Parathyroid adenoma (tissue), 2 donors: ENCODE results near the gene USH1C.

ENCODE experiments used
- H2AFZ ChIP-seq: fragments of 300-600 bp; sonication (generic); one replicate; pipeline ENCODE4 v1.7.0; 2017; ENCODE audit warnings: antibody characterized with exemption, mild to moderate bottlenecking
- H3K27ac ChIP-seq: fragments of 300-600 bp; sonication (generic); one replicate; pipeline ENCODE4 v1.7.0; 2017
- H3K27me3 ChIP-seq: fragments of 300-600 bp; sonication (generic); one replicate; pipeline ENCODE4 v1.7.0; 2017; ENCODE audit warnings: low read length; ENCODE audit not compliant: control insufficient read depth, insufficient read depth
- H3K36me3 ChIP-seq: fragments of 300-600 bp; sonication (generic); one replicate; pipeline ENCODE4 v1.7.0; 2017; ENCODE audit warnings: low read length; ENCODE audit not compliant: control insufficient read depth, insufficient read depth
- H3K4me1 ChIP-seq: fragments of 300-600 bp; sonication (generic); one replicate; pipeline ENCODE4 v1.7.0; 2017; ENCODE audit warnings: control low read depth
- H3K4me2 ChIP-seq: fragments of 300-600 bp; sonication (generic); one replicate; pipeline ENCODE4 v1.7.0; 2017; ENCODE audit warnings: low read length
- H3K4me3 ChIP-seq: fragments of 300-600 bp; sonication (generic); one replicate; pipeline ENCODE4 v1.7.0; 2017; ENCODE audit warnings: low read depth, low read length
- H3K79me2 ChIP-seq: fragments of 300-600 bp; sonication (generic); one replicate; pipeline ENCODE4 v1.7.0; 2017; ENCODE audit warnings: control low read depth
- H3K9ac ChIP-seq: fragments of 300-600 bp; sonication (generic); one replicate; pipeline ENCODE4 v1.7.0; 2017; ENCODE audit warnings: mild to moderate bottlenecking
- H3K9me3 ChIP-seq: fragments of 300-600 bp; sonication (generic); one replicate; pipeline ENCODE4 v1.7.0; 2017; ENCODE audit warnings: low read length; ENCODE audit not compliant: control insufficient read depth
- TF ChIP-seq, protein P1 (sequence below): fragments of 300-600 bp; sonication (generic); IDR thresholded peaks from one replicate; pipeline ENCODE4 v1.7.0; 2017; ENCODE audit warnings: antibody characterized with exemption, mild to moderate bottlenecking
- donor health status: primary hyperparathyroidism.

USH1C gene

GRCh38 chr11:17560281-17561110, 16.3 kb upstream of the USH1C start:
- H3K4me3 ChIP-seq: no peak overlapping the region
- no peaks in the 10 kb centered on the region for H3K9me3 ChIP-seq
- H3K27me3 ChIP-seq: no peaks in the 10 kb centered on the region
- H2AFZ ChIP-seq: no peak overlapping the region
- no peak overlapping the region for H3K27ac ChIP-seq
- H3K4me1 ChIP-seq: no peaks in the 10 kb centered on the region
- no peaks in the 10 kb centered on the region for H3K36me3 ChIP-seq
- no peak overlapping the region for H3K9ac ChIP-seq
- H3K79me2 ChIP-seq: no peaks in the 10 kb centered on the region
- TF ChIP-seq, protein P1, sequence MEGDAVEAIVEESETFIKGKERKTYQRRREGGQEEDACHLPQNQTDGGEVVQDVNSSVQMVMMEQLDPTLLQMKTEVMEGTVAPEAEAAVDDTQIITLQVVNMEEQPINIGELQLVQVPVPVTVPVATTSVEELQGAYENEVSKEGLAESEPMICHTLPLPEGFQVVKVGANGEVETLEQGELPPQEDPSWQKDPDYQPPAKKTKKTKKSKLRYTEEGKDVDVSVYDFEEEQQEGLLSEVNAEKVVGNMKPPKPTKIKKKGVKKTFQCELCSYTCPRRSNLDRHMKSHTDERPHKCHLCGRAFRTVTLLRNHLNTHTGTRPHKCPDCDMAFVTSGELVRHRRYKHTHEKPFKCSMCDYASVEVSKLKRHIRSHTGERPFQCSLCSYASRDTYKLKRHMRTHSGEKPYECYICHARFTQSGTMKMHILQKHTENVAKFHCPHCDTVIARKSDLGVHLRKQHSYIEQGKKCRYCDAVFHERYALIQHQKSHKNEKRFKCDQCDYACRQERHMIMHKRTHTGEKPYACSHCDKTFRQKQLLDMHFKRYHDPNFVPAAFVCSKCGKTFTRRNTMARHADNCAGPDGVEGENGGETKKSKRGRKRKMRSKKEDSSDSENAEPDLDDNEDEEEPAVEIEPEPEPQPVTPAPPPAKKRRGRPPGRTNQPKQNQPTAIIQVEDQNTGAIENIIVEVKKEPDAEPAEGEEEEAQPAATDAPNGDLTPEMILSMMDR: no peak
- H3K4me2 ChIP-seq: no peak overlapping the region

DNA sequence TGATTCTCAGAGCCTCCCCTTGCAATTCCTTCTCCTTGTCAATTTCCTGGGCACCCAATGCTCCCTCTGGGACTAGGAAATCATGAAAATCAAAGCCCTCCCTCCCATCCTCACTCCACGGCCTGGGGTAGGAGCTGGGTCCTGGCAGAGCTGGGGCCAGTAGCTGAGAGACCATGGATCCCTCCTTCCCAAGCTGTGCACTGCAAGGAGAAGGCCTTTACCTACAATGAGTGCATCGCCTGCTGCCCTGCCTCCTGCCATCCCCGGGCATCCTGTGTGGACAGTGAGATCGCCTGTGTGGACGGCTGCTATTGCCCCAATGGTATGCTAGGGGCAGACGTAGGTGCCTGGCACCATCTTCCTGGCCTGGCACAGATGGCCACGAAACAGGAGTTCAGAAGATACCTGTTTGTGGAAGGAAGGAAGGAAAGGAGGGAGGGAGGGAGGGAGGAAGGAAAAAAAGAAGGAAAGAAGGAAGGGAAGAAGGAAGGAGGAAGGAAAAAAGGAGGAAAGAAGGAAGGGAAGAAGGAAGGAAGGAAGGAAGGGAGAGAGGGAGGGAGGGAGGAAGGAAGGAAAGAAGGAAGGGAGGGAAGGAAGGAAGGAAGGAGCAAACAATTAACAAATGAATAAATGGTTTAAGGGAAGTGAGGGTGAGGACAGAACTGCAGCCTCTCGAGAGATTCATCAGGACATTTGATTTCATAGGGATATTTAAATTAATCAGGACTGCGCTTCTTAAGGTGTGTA, 15.3 kb upstream of the USH1C start:
- no peaks in the 10 kb centered on the region for H3K9me3 ChIP-seq
- H3K4me3 ChIP-seq: no peak overlapping the region
- H2AFZ ChIP-seq: no peak overlapping the region
- no peaks in the 10 kb centered on the region for H3K36me3 ChIP-seq
- no peak overlapping the region for H3K4me2 ChIP-seq
- TF ChIP-seq, protein P1: no peak
- H3K79me2 ChIP-seq: no peaks in the 10 kb centered on the region
- no peak overlapping the region for H3K9ac ChIP-seq
- H3K27ac ChIP-seq: no peak overlapping the region
- no peaks in the 10 kb centered on the region for H3K27me3 ChIP-seq
- H3K4me1 ChIP-seq: no peaks in the 10 kb centered on the region

- Histone ChIP-seq H3K4me1 (no peaks in the 10 kb centered on the region), H3K4me3 (no peak overlapping the region), H3K4me2 (no peak overlapping the region), H2AFZ (no peak overlapping the region), H3K79me2 (no peaks in the 10 kb centered on the region), H3K27ac (no peak overlapping the region), H3K9me3 (no peaks in the 10 kb centered on the region), H3K36me3 (no peaks in the 10 kb centered on the region), H3K9ac (no peak overlapping the region), H3K27me3 (no peaks in the 10 kb centered on the region)
- TF ChIP-seq, protein P1: no peak
These were observed 14.7 kb upstream of the USH1C start for GRCh38 chr11:17558916-17559315.

DNA sequence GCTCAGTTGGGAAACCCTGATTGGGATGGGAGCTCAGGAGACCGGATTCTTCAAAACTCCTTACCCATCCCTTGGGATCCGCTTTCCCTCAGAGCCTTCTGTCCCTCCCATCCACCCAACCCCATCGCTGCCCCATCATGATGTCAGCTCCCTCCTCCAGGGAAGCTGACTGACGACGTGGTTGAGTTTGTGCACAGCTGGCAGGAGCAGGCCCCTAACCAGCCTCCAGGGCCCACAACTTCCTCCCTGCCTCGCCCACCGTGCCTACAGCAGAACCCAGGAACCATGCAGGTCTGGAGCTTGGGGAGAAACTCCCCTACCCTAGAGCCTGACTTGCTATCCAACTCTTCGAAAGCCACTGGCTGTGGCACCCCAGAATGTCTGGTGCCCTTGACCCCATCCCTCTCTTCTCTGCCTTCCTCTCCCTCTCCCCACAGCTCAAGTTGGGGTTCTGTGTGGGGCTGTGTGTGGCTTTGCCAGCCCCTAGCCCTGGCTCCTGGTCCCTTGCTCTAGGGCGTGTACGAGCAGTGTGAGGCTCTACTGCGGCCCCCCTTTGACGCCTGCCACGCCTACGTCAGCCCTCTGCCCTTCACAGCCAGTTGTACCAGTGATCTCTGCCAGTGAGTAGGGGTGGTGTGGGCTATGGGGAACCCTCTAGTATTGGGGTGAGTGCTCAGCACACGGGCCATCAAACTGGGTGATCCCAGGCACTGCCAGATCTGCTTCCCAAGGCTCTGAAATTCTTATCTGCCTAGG, 14.0 kb upstream of the USH1C start:
- H3K9ac ChIP-seq: no peak overlapping the region
- no peaks in the 10 kb centered on the region for H3K4me1 ChIP-seq
- no peaks in the 10 kb centered on the region for H3K79me2 ChIP-seq
- no peak overlapping the region for H3K4me3 ChIP-seq
- no peaks in the 10 kb centered on the region for H3K27me3 ChIP-seq
- H2AFZ ChIP-seq: no peak overlapping the region
- H3K27ac ChIP-seq: no peak overlapping the region
- H3K9me3 ChIP-seq: no peaks in the 10 kb centered on the region
- H3K36me3 ChIP-seq: no peaks in the 10 kb centered on the region
- H3K4me2 ChIP-seq: no peak overlapping the region
- TF ChIP-seq, protein P1: no peak
